Colonic mucosa (tissue), 4 donors: ENCODE results near the gene LENEP. TPM values are rescaled to one million over a fixed set of nuclear protein-coding genes. Genes with fewer than 3 reads are reported as not detected.
A peak's percentile ranks its signal among the peaks of the same experiment; 100 is the strongest.
"Not testable (repeated sequence)": the region's sequence is repeated elsewhere in the genome, so short reads cannot be mapped to it uniquely, and the experiment has no call there.

Experiments used
- DNase-seq: peaks from one replicate; pipeline ENCODE4 v3.0.0-alpha.2; 2020
- H3K27ac ChIP-seq: fragments of 200-600 bp; one replicate; pipeline ENCODE4 v1.8.0; 2021
- H3K27me3 ChIP-seq: fragments of 200-600 bp; one replicate; pipeline ENCODE4 v1.8.0; 2021
- H3K36me3 ChIP-seq: fragments of 200-600 bp; one replicate; pipeline ENCODE4 v1.8.0; 2021
- H3K4me1 ChIP-seq: fragments of 200-600 bp; one replicate; pipeline ENCODE4 v1.8.0; 2021; ENCODE audit warnings: mild to moderate bottlenecking
- H3K4me3 ChIP-seq: fragments of 200-600 bp; one replicate; pipeline ENCODE4 v1.8.0; 2021
- H3K9ac ChIP-seq, 2 donors: one replicate each; pipeline ENCODE4 v1.7.0; 2013; ENCODE audit warnings: control low read depth in 2 of 2, low read depth in 2 of 2, low read length in 2 of 2
- H3K9me3 ChIP-seq: fragments of 200-600 bp; one replicate; pipeline ENCODE4 v1.8.0; 2021
- CTCF ChIP-seq: fragments of 200-600 bp; IDR thresholded peaks from one replicate; pipeline ENCODE4 v1.8.0; 2022; ENCODE audit warnings: antibody characterized with exemption, mild to moderate bottlenecking
- intact Hi-C: fragments of 100-400 bp; cut with DNase I; formaldehyde crosslinking; loops from one replicate; pipeline ENCODE4 v1.14.1; 2022
- total RNA-seq, 2 donors: library from RNA; stranded (reverse); fragmentation: NEBNext Ultra II Directional in 1 of 2; extraction: Animal tissue kit (Norgen Biotek cat#: 25700) in 1 of 2; gene quantifications; one replicate each; pipeline ENCODE4 v1.2.1, GENCODE V29; 2021
- donor health status: healthy.
- donor health status: DM: no; HTN: no; CAD: no.
- donor health status: DM: no; HTN: no; CAD: no.

The LENEP gene
- total RNA-seq, 2 donors from 2014 or later, result not detected

- Histone ChIP-seq H3K27ac (peak within 1 kb of the TSS; percentile 53), H3K4me1 (peaks cover 5% of the 10 kb centered on the region), H3K4me3 (peak within 1 kb of the TSS; percentile 78), H3K27me3 (no peaks in the 10 kb centered on the region), H3K9ac (peak within 1 kb of the TSS; percentile 74 to 97), H3K36me3 (no peaks in the 10 kb centered on the region), H3K9me3 (no peaks in the 10 kb centered on the region)
- no peak for TF ChIP-seq CTCF
- intact Hi-C loops, result no loop called here
- peak; percentile 99 for DNase-seq
Observed at GRCh38 chr1:154982897-154983648, 10.3 kb upstream of the LENEP start, which contains the start of gene FLAD1. Gene FLAD1, plus strand, starts transcription at chr1:154983344. Its CDS starts 351 bp downstream, at chr1:154983695.

GRCh38 chr1:154983776-154984466 is 9.5 kb upstream of the LENEP start:
- no peak for DNase-seq
- Histone ChIP-seq H3K9ac (peak overlapping the region; percentile 74 to 97), H3K4me3 (peak overlapping the region; percentile 78), H3K27ac (peak overlapping the region; percentile 53), H3K9me3 (no peaks in the 10 kb centered on the region), H3K27me3 (no peaks in the 10 kb centered on the region), H3K4me1 (peaks cover 5% of the 10 kb centered on the region), H3K36me3 (peaks cover 7% of the 10 kb centered on the region)
- no peak for TF ChIP-seq CTCF
- intact Hi-C loops, result no loop called here

- H3K9me3 ChIP-seq, H3K27ac ChIP-seq, intact Hi-C loops, H3K36me3 ChIP-seq, DNase-seq, H3K27me3 ChIP-seq, H3K9ac ChIP-seq, H3K4me1 ChIP-seq, H3K4me3 ChIP-seq: not testable (repeated sequence)
Observed at GRCh38 chr1:154986736-154987135, 6.7 kb upstream of the LENEP start.

GRCh38 chr1:154987326-154987725 is 6.1 kb upstream of the LENEP start:
- Histone ChIP-seq H3K27me3 (no peaks in the 10 kb centered on the region), H3K27ac (no peak overlapping the region), H3K4me1 (peaks cover 5% of the 10 kb centered on the region), H3K9me3 (no peaks in the 10 kb centered on the region), H3K9ac (no peak overlapping the region), H3K4me3 (no peak overlapping the region), H3K36me3 (peaks cover 7% of the 10 kb centered on the region)
- DNase-seq, result no peak
- TF ChIP-seq CTCF, result no peak
- intact Hi-C loops, result no loop called here

GRCh38 chr1:154988058-154988954 is 5.1 kb upstream of the LENEP start:
- no peak for DNase-seq
- no peak overlapping the region for H3K4me3 ChIP-seq
- no peaks in the 10 kb centered on the region for H3K27me3 ChIP-seq
- intact Hi-C loops, result no loop called here
- H3K9ac ChIP-seq, result no peak overlapping the region
- no peak for TF ChIP-seq CTCF
- peaks cover 5% of the 10 kb centered on the region for H3K4me1 ChIP-seq
- H3K27ac ChIP-seq, result no peak overlapping the region
- H3K9me3 ChIP-seq, result no peaks in the 10 kb centered on the region
- H3K36me3 ChIP-seq, result peaks cover 7% of the 10 kb centered on the region
